DOHH2 (cell line): Measurements from ENCODE around the gene FKTN.

Experiments used
- CTCF ChIP-seq: fragments of 200-600 bp; sonication (generic); IDR thresholded peaks from one replicate; pipeline ENCODE4 v1.5.1; 2014; ENCODE audit warnings: antibody characterized with exemption, mild to moderate bottlenecking, low read depth, low read length; ENCODE audit not compliant: poor library complexity, severe bottlenecking
- EZH2phosphoT487 ChIP-seq: fragments of 200-600 bp; sonication (generic); IDR thresholded peaks from 2 replicates; pipeline ENCODE4 v1.6.1; 2017; ENCODE audit warnings: borderline replicate concordance, mild to moderate bottlenecking, antibody characterized with exemption, low read length, moderate library complexity, mixed read lengths

- TF ChIP-seq CTCF (no peak), EZH2phosphoT487 (no peak)
Measured at GRCh38 chr9:105663914-105664313, 106.0 kb downstream of the FKTN start.
